Peyer's patch (tissue), 4 donors: ENCODE results near the gene CRLF1.

Source experiments
- POLR2A ChIP-seq, 2 donors: fragments of 450-650 bp; IDR thresholded peaks; one replicate each; pipeline ENCODE4 v1.5.1; 2017; ENCODE audit warnings: antibody characterized with exemption in 2 of 2, mild to moderate bottlenecking in 2 of 2, moderate library complexity in 2 of 2
- TF ChIP-seq, protein P1 (sequence below), 6 experiments: fragments of 450-650 bp in 4 of 6; fragments of 200-600 bp in 2 of 6; sonication (generic) in 1 of 6; IDR thresholded peaks; one replicate each; pipeline ENCODE4 v1.5.1; 2017 to 2019; ENCODE audit warnings: antibody characterized with exemption in 6 of 6, mild to moderate bottlenecking in 3 of 6, moderate library complexity in 1 of 6

GRCh38 chr19:18654469-18654868, 47.9 kb upstream of the CRLF1 start:
- TF ChIP-seq, protein P1, sequence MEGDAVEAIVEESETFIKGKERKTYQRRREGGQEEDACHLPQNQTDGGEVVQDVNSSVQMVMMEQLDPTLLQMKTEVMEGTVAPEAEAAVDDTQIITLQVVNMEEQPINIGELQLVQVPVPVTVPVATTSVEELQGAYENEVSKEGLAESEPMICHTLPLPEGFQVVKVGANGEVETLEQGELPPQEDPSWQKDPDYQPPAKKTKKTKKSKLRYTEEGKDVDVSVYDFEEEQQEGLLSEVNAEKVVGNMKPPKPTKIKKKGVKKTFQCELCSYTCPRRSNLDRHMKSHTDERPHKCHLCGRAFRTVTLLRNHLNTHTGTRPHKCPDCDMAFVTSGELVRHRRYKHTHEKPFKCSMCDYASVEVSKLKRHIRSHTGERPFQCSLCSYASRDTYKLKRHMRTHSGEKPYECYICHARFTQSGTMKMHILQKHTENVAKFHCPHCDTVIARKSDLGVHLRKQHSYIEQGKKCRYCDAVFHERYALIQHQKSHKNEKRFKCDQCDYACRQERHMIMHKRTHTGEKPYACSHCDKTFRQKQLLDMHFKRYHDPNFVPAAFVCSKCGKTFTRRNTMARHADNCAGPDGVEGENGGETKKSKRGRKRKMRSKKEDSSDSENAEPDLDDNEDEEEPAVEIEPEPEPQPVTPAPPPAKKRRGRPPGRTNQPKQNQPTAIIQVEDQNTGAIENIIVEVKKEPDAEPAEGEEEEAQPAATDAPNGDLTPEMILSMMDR (IDR thresholded peaks at IDR 0.05): no peak
- no peak for TF ChIP-seq POLR2A (IDR thresholded peaks at IDR 0.05)
